Measurements from ENCODE around the gene PHF14.

- TF ChIP-seq CTCF (IDR thresholded peaks at IDR 0.05) (no peak), POLR2A (IDR thresholded peaks at IDR 0.05) (no peak)
Observed at GRCh38 chr7:11170175-11170574, 196.5 kb downstream of the PHF14 start.

Measured in body of pancreas (tissue), 4 donors.